Kidney (tissue), 14 donors: ENCODE measurements around the gene PDCD1LG2. TPM values are rescaled to one million over a fixed set of nuclear protein-coding genes. Genes with fewer than 3 reads are reported as not detected.

Source experiments
- DNase-seq, 5 donors: peaks; one replicate each; pipeline ENCODE4 v3.0.0-alpha.2; 2013 to 2020
- FAIRE-seq: peaks from 2 replicates; lab custom pipeline; 2012; peaks lifted over from hg19 to GRCh38; lab: Jason Lieb, UNC
- H3K27ac ChIP-seq, 2 donors: one replicate each; pipeline ENCODE4 v1.7.0; 2013; ENCODE audit warnings: low read depth in 2 of 2, low read length in 2 of 2, inconsistent platforms in 1 of 2
- H3K27me3 ChIP-seq: one replicate; pipeline ENCODE4 v1.7.1; 2013; ENCODE audit warnings: low read length, inconsistent platforms; ENCODE audit not compliant: control insufficient read depth, insufficient read depth
- H3K36me3 ChIP-seq, 3 donors: one replicate each; pipeline versions ENCODE4 v1.7.0 to v1.7.1; 2013; ENCODE audit warnings: low read length in 3 of 3, control low read depth in 1 of 3, inconsistent platforms in 1 of 3; ENCODE audit not compliant: insufficient read depth in 3 of 3, control insufficient read depth in 2 of 3
- H3K4me1 ChIP-seq, 3 donors: one replicate each; pipeline versions ENCODE4 v1.7.0 to v1.7.1; 2013; ENCODE audit warnings: low read length in 3 of 3, inconsistent platforms in 1 of 3, low read depth in 1 of 3; ENCODE audit not compliant: control insufficient read depth in 2 of 3, insufficient read depth in 2 of 3
- H3K4me3 ChIP-seq, 3 donors: one replicate each; pipeline versions ENCODE4 v1.7.0 to v1.8.1; 2013; ENCODE audit warnings: low read length in 3 of 3, control low read depth in 1 of 3, inconsistent platforms in 1 of 3
- H3K9ac ChIP-seq, 3 donors: one replicate each; pipeline versions ENCODE4 v1.7.0 to v1.7.1; 2013; ENCODE audit warnings: low read length in 3 of 3, control low read depth in 1 of 3, inconsistent platforms in 1 of 3
- H3K9me3 ChIP-seq, 3 donors: one replicate each; pipeline versions ENCODE4 v1.7.0 to v1.7.1; 2013; ENCODE audit warnings: low read length in 3 of 3, control low read depth in 1 of 3, inconsistent platforms in 1 of 3; ENCODE audit not compliant: control insufficient read depth in 2 of 3, insufficient read depth in 1 of 3
- CTCF ChIP-seq: IDR thresholded peaks from 3 replicates; pipeline ENCODE4 v1.5.1; 2012; ENCODE audit warnings: mild to moderate bottlenecking, moderate library complexity, borderline replicate concordance; ENCODE audit not compliant: insufficient read depth; ENCODE audit errors: extremely low read depth
- intact Hi-C: fragments of 100-400 bp; cut with DNase I; formaldehyde crosslinking; loops from one replicate; pipeline ENCODE4 v1.11.1; 2022
- polyA plus RNA-seq: library from polyadenylated mRNA; stranded (reverse); fragments of 350-450 nt; fragmentation: Illumina TruSeq; extraction: RNeasy Lipid Tissue Mini Kit (QIAGEN cat#74804); gene quantifications from one replicate; pipeline ENCODE4 v1.2.3, GENCODE V29; 2014; ENCODE audit warnings: low read depth, low replicate concordance; ENCODE audit not compliant: insufficient read depth
- total RNA-seq: library from RNA; stranded (reverse); fragmentation: NEBNext Ultra II Directional; extraction: Animal tissue kit (Norgen Biotek cat#: 25700); gene quantifications from one replicate; pipeline ENCODE4 v1.2.1, GENCODE V29; 2021
- donor health status: control.
- donor health status: control.
- donor health status: control.
- donor health status: control.
- donor health status: control.
- donor health status: DM: yes; HTN: yes; CAD: no.
- donor health status: Normal renal cell carcinoma (clear cell type).

The PDCD1LG2 gene
- total and polyA plus RNA-seq, 2 donors from 2014 or later, result 1.5 to 2.4 TPM

- no peaks in the 10 kb centered on the region for H3K36me3 ChIP-seq
- no peak overlapping the region for H3K9ac ChIP-seq
- intact Hi-C loops, result no loop called here
- H3K27ac ChIP-seq, result no peak overlapping the region
- no peak overlapping the region for H3K4me3 ChIP-seq
- no peak for TF ChIP-seq CTCF
- H3K9me3 ChIP-seq, result no peaks in the 10 kb centered on the region
- DNase-seq (no peak), FAIRE-seq (no peak)
- H3K4me1 ChIP-seq, result no peaks in the 10 kb centered on the region
- no peaks in the 10 kb centered on the region for H3K27me3 ChIP-seq
These were observed 59.6 kb downstream of the PDCD1LG2 start for GRCh38 chr9:5569891-5570290.

- DNase-seq, result no peak
These were observed 61.4 kb downstream of the PDCD1LG2 start for GRCh38 chr9:5571629-5572232.

GRCh38 chr9:5574097-5574496 is 63.8 kb downstream of the PDCD1LG2 start:
- no peak for TF ChIP-seq CTCF
- Histone ChIP-seq H3K27me3 (no peaks in the 10 kb centered on the region), H3K4me1 (no peaks in the 10 kb centered on the region), H3K9me3 (no peaks in the 10 kb centered on the region), H3K36me3 (no peaks in the 10 kb centered on the region), H3K9ac (no peak overlapping the region), H3K4me3 (no peak overlapping the region), H3K27ac (no peak overlapping the region)
- no peak for DNase-seq
- FAIRE-seq, result no peak
- intact Hi-C loops, result no loop called here

More at GRCh38 chr9:5571629-5572232, 61.4 kb downstream of the PDCD1LG2 start:
- no peak overlapping the region for H3K9ac ChIP-seq
- no peak overlapping the region for H3K4me3 ChIP-seq
- H3K4me1 ChIP-seq, result no peaks in the 10 kb centered on the region
- intact Hi-C loops, result no loop called here
- no peak for FAIRE-seq
- no peaks in the 10 kb centered on the region for H3K9me3 ChIP-seq
- no peak overlapping the region for H3K27ac ChIP-seq
- TF ChIP-seq CTCF, result no peak
- H3K27me3 ChIP-seq, result no peaks in the 10 kb centered on the region
- H3K36me3 ChIP-seq, result no peaks in the 10 kb centered on the region

- FAIRE-seq, result no peak
- Histone ChIP-seq H3K9me3 (no peaks in the 10 kb centered on the region), H3K9ac (no peak overlapping the region), H3K4me1 (no peaks in the 10 kb centered on the region), H3K4me3 (no peak overlapping the region), H3K27me3 (no peaks in the 10 kb centered on the region), H3K36me3 (no peaks in the 10 kb centered on the region), H3K27ac (no peak overlapping the region)
- no peak for DNase-seq
- no peak for TF ChIP-seq CTCF
- intact Hi-C loops, result no loop called here
These were observed 64.7 kb downstream of the PDCD1LG2 start for GRCh38 chr9:5575000-5575399.
